Hematopoietic multipotent progenitor cell treated with erythropoietin and hydrocortisone succinate and interleukin-3 and kit ligand, for 8 days (in vitro differentiated cells): ENCODE results near the gene PPP6R1.

Experiments
- DNase-seq: peaks from one replicate; pipeline ENCODE4 v3.0.0-alpha.2; 2015

The PPP6R1 gene

DNA sequence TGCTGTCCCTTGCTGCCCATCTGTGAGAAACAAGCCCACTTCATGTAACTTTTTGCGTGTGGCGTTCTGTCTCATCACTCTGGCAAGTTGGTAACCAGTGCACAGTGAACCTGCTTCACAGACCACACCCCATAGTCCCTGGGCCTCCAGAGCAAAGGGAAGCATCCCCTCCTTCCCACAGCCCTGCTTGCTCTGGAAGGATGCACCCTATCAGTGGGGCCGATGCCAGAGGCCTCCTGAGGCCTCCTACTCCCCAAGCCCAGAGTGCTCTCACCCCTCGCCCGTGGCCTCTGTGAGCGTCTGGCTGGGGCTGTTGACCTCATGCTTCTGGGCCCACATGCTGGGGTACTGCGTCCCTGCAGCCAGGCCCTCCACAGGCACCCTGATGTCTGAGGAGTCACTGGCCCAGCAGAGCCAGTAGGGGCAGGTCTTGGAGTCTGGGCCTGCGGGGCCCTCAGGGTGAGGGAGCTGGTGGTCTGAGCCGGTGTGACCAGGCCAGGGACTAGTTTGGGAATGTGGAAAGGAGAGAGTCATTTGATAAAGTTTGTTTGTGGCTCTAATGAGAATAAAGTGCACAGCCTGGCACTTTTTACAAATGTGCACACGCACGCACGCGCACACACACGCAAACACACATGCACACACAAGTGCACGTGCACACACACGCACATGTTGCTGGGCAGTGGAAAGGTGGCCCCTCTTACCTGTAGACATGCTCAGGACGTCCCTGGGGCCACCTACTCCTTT, 35.4 kb downstream of the PPP6R1 start:
- DNase-seq = no peak

GRCh38 chr19:55220525-55220924, 38.3 kb downstream of the PPP6R1 start:
- peak; percentile 32 for DNase-seq

- peak; percentile 83 for DNase-seq
These were observed 42.2 kb downstream of the PPP6R1 start for GRCh38 chr19:55216461-55217198.

GRCh38 chr19:55213547-55213946, 45.3 kb downstream of the PPP6R1 start:
- DNase-seq = no peak

DNA sequence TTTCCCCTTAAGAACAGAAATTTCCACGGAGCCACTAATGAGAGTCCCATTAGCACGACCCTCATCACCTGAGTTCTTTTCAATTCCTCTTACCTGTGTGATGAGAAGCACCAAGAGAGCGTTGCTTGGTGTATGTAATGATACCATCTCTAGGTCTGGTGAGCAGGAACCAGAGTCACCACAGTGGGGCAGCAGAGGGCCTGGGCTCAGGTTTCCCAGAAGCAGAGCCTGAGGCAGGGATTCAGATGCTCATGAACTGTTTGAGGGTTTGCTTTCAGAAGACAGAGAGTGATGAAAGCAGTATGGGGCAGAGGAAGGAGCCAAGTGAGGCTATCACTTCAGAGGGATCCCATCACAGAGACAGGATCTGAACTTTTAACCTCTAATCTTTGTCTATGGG, 46.4 kb downstream of the PPP6R1 start:
- peak; percentile 58 for DNase-seq

DNA sequence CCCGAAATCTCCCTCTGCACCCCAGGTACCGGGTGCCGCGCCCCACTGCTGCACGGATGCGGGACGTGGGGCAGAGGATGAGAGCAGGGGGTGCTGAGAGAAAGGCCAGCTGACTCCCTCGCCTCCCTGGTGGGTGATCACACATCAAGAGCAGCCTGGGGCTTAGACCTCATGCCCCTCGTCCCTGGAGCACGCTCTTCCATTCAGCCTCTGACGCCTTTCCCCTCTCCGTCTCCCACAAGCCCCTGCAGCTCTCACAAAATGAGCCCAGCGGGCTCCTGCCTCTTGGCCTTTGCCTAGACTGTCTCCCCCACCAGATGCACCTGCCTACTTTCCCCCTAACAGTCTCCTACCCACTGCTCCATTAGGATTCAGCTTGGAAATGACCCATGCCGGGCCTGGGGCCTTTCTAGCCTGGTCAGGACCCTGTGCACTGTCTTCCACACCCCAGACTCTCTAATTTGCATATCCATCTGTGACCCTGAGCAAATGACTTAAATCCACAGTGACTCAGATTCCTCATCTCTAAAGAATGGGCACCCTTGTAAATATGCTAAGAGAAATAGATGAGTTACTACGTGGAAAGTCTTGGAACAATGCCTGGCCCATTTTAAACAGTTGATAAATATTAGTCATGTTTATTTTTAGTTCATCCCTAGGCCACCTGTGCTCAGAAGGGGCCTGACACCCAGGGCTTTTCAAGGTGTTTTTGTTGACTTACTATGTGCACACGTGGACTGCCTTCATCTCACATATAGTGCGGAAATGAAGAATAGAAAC, 48.9 kb downstream of the PPP6R1 start:
- DNase-seq = no peak

GRCh38 chr19:55208880-55209692, 49.7 kb downstream of the PPP6R1 start, which contains the start of gene PTPRH:
PTPRH (minus strand) TSS chr19:55209501; CDS start chr19:55209433, 68 bp downstream.
- DNase-seq = no peak

DNA sequence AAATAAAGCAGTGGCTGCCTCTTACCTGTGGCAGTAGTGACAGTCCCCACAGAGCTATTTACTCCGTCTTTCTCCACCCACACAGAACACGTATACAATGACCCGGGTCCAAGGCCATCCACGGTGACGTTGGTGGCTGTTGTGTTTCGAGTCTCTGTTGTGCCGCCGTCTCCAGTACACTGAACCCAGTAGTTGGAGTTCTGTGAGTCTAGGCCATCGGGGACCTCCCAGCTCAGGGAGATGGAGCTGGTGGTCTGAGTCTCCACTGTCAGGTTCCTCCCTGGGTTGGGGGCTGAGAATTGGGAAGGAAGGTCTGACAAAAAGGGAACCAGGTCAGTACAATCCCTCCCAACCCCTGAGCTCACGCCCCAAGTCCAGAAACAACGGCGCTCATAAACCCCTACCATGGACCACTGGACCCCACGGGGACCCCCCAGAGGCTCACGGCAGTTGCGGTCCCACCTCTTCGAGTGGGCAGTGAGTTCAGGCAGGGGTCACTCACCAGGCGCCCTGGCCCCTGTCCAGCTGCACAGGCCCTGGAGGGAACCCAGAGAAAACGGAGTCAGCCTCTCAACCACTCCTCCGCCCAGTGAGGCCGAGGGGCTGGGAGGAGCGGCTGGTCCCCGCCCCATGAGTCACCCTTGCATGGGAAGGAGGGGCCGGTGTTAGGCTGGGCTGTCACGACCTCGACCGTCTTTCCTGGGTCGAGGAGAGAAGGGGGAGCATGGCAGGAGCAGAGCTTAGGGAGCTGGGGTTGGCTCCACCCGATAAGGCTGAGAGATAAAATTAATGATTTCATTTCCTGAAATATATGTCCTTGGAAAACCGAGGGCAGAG, 51.9 kb downstream of the PPP6R1 start:
- DNase-seq = peak; percentile 87

- peak; percentile 25 for DNase-seq
These were observed 56.6 kb downstream of the PPP6R1 start for GRCh38 chr19:55202199-55202598.

GRCh38 chr19:55199620-55200204, 59.1 kb downstream of the PPP6R1 start:
- no peak for DNase-seq

GRCh38 chr19:55198651-55199050, 60.2 kb downstream of the PPP6R1 start:
- DNase-seq = no peak

DNA sequence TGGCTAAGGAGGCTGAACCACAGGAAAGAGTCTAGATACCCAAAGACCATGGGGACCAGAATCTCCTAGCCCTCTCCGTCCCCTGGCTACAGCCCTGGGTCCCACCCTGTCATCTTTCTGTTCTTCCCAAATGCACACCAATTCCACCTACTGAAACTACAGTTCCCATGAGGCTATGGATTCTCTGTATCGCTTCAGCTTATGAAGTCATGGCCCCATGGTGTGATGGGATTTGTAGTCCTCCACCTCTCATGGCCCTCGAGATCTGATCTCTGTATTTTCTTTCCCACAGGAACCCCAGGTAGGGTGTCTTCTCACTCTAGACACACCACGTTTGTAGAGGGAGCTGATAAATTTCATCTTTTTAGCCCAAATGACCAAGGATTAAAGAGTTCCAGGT, 61.3 kb downstream of the PPP6R1 start:
- peak; percentile 43 for DNase-seq

GRCh38 chr19:55196803-55197202, 62.0 kb downstream of the PPP6R1 start:
- DNase-seq = no peak

- no peak for DNase-seq
These were observed 65.3 kb downstream of the PPP6R1 start for GRCh38 chr19:55193481-55193880.

DNA sequence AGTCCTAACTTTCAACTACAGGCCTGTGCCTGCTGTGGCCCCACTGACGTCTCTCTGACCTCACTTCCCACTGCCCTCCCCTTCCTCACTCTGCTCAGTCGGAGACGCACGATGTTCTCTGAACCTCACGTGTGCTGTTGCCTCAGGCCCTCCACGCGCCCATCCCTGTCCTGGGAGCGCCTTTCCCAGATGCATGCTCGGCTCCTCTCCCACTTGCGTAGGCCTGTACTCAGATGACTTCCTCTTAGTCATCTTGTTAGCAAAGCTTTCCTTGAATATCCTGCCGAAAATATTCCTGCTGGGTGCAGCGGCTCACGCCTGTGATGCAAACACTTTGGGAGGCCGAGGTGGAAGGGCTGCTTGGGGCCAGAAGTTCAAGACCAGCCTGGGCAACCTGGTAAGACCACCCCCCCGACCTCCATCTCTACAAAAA, 69.4 kb downstream of the PPP6R1 start:
- no peak for DNase-seq

DNA sequence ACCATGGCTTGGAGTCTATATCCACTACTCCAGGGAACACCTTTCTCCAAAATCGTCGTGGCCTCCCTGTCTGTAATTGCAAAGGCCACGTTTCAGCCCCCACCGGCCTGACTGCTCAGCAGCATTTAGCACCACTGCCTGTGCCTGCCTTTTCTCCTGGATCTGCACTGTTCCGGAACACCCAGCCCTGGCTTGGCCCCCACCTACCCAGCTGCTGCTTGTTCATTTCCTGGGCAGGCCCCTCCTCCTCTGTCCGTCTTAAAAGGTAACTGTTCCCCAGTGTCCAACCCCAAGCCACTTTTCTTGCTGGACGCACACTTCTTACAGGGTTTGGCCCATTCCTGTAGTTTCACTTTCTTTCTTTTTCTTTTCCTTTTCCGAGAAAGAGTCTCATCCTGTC, 70.2 kb downstream of the PPP6R1 start:
- no peak for DNase-seq

GRCh38 chr19:55186080-55186479, 72.7 kb downstream of the PPP6R1 start:
- no peak for DNase-seq

- no peak for DNase-seq
These were observed 77.1 kb downstream of the PPP6R1 start for GRCh38 chr19:55181740-55182139.
